Thyroid gland (tissue), 4 donors: ENCODE measurements around the gene GADL1. TPM values are rescaled to one million over a fixed set of nuclear protein-coding genes. Genes with fewer than 3 reads are reported as not detected.

Experiments used
- DNase-seq, 2 donors: peaks; one replicate each; pipeline ENCODE4 v3.0.0-alpha.2; 2019
- H3K27ac ChIP-seq, 3 donors: fragments of 200-600 bp; sonication (generic); 1 replicate in 2 of 3; 2 replicates in 1 of 3; pipeline ENCODE4 v1.5.1; 2016 to 2019; ENCODE audit warnings: mild to moderate bottlenecking in 1 of 3, moderate library complexity in 1 of 3
- H3K27me3 ChIP-seq: fragments of 200-600 bp; sonication (generic); one replicate; pipeline ENCODE4 v1.5.1; 2019
- H3K36me3 ChIP-seq, 2 donors: fragments of 200-600 bp; sonication (generic); one replicate each; pipeline ENCODE4 v1.5.1; 2016 to 2019
- H3K4me1 ChIP-seq, 2 donors: fragments of 200-600 bp; sonication (generic); one replicate each; pipeline ENCODE4 v1.5.1; 2017 to 2019
- H3K4me3 ChIP-seq, 3 donors: fragments of 200-600 bp; sonication (generic); replicated peaks in 1 of 3; 1 replicate in 2 of 3; 2 replicates in 1 of 3; pipeline ENCODE4 v1.5.1; 2016; ENCODE audit warnings: mild to moderate bottlenecking in 1 of 3
- H3K9me3 ChIP-seq: fragments of 200-600 bp; sonication (generic); one replicate; pipeline ENCODE4 v1.5.1; 2017
- POLR2A ChIP-seq, 2 donors: fragments of 450-650 bp; IDR thresholded peaks; one replicate each; pipeline ENCODE4 v1.6.1; 2017; ENCODE audit warnings: antibody characterized with exemption in 2 of 2, mild to moderate bottlenecking in 2 of 2, moderate library complexity in 1 of 2
- WGBS, 2 donors: methylation state at CpG; one replicate each; pipeline ENCODE4 v1.1.5; 2017; 5-methylcytosine and 5-hydroxymethylcytosine counted together
- intact Hi-C: fragments of 100-400 bp; cut with DNase I; formaldehyde crosslinking; loops from one replicate; pipeline ENCODE4 v1.15.1; 2023
- total RNA-seq, 4 donors: library from RNA; depleted of rRNA; stranded (reverse); fragments of >200 nt; gene quantifications; one replicate each; pipeline ENCODE4 v1.2.3, GENCODE V29; 2016
- TF ChIP-seq, protein P1 (sequence below), 6 experiments: fragments of 200-600 bp in 3 of 6; fragments of 450-650 bp in 3 of 6; sonication (generic) in 3 of 6; IDR thresholded peaks; one replicate each; pipeline ENCODE4 v1.5.1; 2016 to 2019; ENCODE audit warnings: antibody characterized with exemption in 6 of 6, mild to moderate bottlenecking in 2 of 6, inconsistent platforms in 1 of 6, moderate library complexity in 1 of 6

GADL1 gene, protein sequence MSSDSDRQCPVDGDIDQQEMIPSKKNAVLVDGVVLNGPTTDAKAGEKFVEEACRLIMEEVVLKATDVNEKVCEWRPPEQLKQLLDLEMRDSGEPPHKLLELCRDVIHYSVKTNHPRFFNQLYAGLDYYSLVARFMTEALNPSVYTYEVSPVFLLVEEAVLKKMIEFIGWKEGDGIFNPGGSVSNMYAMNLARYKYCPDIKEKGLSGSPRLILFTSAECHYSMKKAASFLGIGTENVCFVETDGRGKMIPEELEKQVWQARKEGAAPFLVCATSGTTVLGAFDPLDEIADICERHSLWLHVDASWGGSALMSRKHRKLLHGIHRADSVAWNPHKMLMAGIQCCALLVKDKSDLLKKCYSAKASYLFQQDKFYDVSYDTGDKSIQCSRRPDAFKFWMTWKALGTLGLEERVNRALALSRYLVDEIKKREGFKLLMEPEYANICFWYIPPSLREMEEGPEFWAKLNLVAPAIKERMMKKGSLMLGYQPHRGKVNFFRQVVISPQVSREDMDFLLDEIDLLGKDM
- total RNA-seq: not detected

DNA sequence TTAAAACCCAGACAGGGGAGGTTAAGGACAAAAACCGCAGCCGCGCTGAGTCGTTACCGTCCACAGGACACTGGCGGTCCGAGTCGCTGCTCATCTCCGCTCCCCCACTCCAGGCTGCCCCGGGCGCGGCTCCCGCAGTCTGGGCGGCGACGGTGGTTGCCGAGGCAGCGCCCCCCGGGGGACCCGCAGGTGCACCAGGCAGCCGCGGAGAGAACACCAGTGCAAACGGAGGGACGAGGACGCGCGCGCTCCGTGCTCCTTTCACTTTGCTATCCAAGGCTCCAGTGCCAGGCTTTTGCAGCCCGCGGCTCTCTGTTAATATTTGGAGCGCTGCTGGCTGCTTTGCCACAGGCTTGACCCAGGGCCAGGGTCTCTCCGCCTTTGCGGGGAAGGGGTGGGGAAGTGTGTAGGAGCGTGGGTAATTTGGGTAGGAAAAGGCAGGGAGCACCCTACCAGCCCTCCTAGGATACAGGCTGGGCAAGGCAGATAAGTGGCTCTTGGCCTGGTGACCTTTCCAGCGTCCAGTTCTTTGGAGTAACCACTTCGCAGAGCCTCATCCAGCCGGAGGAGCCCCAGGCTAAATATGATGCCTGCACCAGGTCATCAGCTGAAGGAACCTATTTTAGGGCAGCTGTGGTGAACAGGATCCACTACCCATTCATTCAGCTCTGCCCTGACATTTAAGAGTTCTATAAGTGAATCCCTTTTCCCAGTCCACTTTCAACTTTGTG lies at the start of gene GADL1:
GADL1 (minus strand) TSS at position 141 of the 731 bp plus-strand sequence; CDS start at position 94, 47 bp downstream.
- Histone ChIP-seq H3K9me3 (no peaks in the 10 kb centered on the region), H3K27ac (no peak within 1 kb of the TSS), H3K36me3 (no peaks in the 10 kb centered on the region), H3K27me3 (no peaks in the 10 kb centered on the region), H3K4me3 (peak within 1 kb of the TSS; percentile 33 to 38 (median 35)), H3K4me1 (no peaks in the 10 kb centered on the region)
- TF ChIP-seq, protein P1, sequence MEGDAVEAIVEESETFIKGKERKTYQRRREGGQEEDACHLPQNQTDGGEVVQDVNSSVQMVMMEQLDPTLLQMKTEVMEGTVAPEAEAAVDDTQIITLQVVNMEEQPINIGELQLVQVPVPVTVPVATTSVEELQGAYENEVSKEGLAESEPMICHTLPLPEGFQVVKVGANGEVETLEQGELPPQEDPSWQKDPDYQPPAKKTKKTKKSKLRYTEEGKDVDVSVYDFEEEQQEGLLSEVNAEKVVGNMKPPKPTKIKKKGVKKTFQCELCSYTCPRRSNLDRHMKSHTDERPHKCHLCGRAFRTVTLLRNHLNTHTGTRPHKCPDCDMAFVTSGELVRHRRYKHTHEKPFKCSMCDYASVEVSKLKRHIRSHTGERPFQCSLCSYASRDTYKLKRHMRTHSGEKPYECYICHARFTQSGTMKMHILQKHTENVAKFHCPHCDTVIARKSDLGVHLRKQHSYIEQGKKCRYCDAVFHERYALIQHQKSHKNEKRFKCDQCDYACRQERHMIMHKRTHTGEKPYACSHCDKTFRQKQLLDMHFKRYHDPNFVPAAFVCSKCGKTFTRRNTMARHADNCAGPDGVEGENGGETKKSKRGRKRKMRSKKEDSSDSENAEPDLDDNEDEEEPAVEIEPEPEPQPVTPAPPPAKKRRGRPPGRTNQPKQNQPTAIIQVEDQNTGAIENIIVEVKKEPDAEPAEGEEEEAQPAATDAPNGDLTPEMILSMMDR (IDR thresholded peaks at IDR 0.05): no peak
- intact Hi-C loops: no loop called here
- WGBS, 2 donors: 3 to 6% methylated on average over 23 to 37 of the region's 38 CpGs
- DNase-seq: peak; percentile 17 to 32

DNA sequence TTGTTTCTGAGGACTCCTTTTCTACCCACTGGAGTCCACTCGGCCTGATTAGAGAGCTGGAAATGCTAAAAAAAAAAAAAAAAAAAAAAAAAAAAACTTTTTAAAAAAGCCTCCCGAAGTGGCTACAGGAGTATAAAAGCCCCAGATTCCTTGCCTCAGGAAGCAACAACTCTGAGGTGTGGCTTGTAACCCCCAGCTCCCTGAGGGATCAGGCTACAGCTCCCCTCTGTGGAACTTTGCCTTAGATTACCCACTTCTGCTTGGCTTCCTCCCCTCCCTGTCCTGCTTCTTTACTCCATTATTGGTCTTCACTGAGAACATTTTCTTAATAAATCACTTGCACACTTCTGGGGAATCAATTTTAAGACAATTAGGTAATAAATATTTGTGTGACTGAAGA lies 49.7 kb upstream of the GADL1 start:
- intact Hi-C loops: no loop called here
- no peaks in the 10 kb centered on the region for H3K36me3 ChIP-seq
- H3K27ac ChIP-seq: no peak overlapping the region
- no peak for DNase-seq
- no peak overlapping the region for H3K4me3 ChIP-seq
- no peak for TF ChIP-seq POLR2A (IDR thresholded peaks at IDR 0.05)
- TF ChIP-seq, protein P1 (IDR thresholded peaks at IDR 0.05): no peak
- no peaks in the 10 kb centered on the region for H3K4me1 ChIP-seq
- 74 to 81% methylated on average over 2 of the region's 2 CpGs for WGBS, 2 donors
- H3K9me3 ChIP-seq: no peaks in the 10 kb centered on the region
- H3K27me3 ChIP-seq: no peaks in the 10 kb centered on the region

DNA sequence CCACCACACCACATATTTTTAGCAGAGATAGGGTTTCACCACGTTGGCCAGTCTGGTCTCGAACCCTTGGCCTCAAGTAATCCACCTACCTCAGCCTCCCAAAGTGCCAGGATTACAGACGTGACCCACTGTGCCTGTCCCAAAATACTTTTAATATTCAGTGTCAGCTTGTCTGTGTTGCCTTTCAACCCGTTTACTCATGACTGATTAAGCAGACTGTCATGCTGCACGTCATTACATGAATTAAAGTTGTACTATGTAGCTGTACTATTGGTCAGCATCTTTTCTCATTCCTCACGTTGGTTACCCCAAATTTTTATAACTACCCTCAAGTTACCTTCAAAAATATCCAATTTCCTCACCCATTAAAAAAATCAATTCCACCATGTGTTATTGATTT lies 48.7 kb upstream of the GADL1 start:
- Histone ChIP-seq H3K36me3 (no peaks in the 10 kb centered on the region), H3K27ac (no peak overlapping the region), H3K9me3 (no peaks in the 10 kb centered on the region), H3K4me1 (no peaks in the 10 kb centered on the region), H3K4me3 (no peak overlapping the region), H3K27me3 (no peaks in the 10 kb centered on the region)
- intact Hi-C loops: no loop called here
- TF ChIP-seq POLR2A (IDR thresholded peaks at IDR 0.05): no peak
- TF ChIP-seq, protein P1 (IDR thresholded peaks at IDR 0.05): no peak
- DNase-seq: no peak
- 92 to 96% methylated on average over 6 of the region's 6 CpGs for WGBS, 2 donors

DNA sequence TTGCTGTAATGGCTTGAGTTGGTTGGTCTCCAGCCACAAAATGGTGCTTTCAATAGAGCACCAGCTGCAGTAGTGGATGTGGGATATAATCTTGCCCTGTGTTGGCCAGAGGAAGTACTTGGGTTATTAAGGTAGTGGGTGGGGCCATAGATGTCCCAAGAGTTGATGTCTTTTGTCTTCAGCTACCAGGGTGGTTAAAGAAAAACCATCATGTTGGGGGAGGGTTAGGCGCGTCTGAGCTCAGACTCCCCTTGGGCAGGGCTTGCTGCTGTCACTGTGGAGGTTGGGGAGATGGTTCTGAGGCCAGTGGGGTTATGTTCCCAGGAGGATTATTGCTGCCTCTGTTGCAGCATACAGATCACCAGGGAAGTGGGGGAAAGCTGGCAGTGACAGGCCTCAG lies 46.9 kb upstream of the GADL1 start:
- no peak overlapping the region for H3K27ac ChIP-seq
- no peaks in the 10 kb centered on the region for H3K27me3 ChIP-seq
- intact Hi-C loops: no loop called here
- H3K9me3 ChIP-seq: no peaks in the 10 kb centered on the region
- TF ChIP-seq POLR2A (IDR thresholded peaks at IDR 0.05): no peak
- TF ChIP-seq, protein P1 (IDR thresholded peaks at IDR 0.05): no peak
- H3K4me1 ChIP-seq: no peaks in the 10 kb centered on the region
- H3K4me3 ChIP-seq: no peak overlapping the region
- H3K36me3 ChIP-seq: no peaks in the 10 kb centered on the region
- 81 to 100% methylated on average over 2 of the region's 2 CpGs for WGBS, 2 donors
- no peak for DNase-seq

DNA sequence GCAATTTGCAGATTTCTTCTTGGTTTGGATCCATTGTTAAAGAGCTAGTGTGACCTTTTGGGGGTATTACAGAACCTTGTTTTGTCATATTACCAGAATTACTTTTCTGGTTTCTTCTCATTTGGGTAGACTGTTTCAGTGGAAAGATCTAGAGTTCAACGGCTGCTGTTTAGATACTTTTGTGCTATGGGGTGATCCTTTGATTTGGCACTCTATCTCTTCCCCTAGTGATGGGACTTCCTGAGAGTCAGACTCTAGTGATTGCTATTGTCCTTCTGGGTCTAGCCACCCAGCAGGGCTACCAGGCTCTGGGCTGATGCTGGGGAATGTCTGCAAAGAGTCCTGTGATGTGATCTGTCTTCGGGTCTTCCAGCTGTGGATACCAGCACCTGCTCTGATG lies 46.3 kb upstream of the GADL1 start:
- no peaks in the 10 kb centered on the region for H3K9me3 ChIP-seq
- WGBS, 2 donors: 83 to 90% methylated on average over 2 of the region's 2 CpGs
- no peaks in the 10 kb centered on the region for H3K36me3 ChIP-seq
- H3K4me1 ChIP-seq: no peaks in the 10 kb centered on the region
- no peak overlapping the region for H3K4me3 ChIP-seq
- H3K27me3 ChIP-seq: no peaks in the 10 kb centered on the region
- H3K27ac ChIP-seq: no peak overlapping the region
- intact Hi-C loops: no loop called here
- TF ChIP-seq, protein P1 (IDR thresholded peaks at IDR 0.05): no peak
- no peak for TF ChIP-seq POLR2A (IDR thresholded peaks at IDR 0.05)
- DNase-seq: no peak
